GM12878 (cell line): ENCODE results near the gene P2RX1.

Source experiments
- POLR2AphosphoS5 ChIP-seq: IDR thresholded peaks from 2 replicates; pipeline ENCODE4 v1.6.1; 2011; ENCODE audit warnings: mild to moderate bottlenecking, low read length, inconsistent platforms
- RB1 ChIP-seq: fragments of 450-650 bp; formaldehyde crosslinking; IDR thresholded peaks from 2 replicates; pipeline ENCODE4 v1.6.1; 2017; ENCODE audit warnings: mild to moderate bottlenecking, borderline replicate concordance
- TF ChIP-seq, protein P1 (sequence below): fragments of 450-650 bp; formaldehyde crosslinking; IDR thresholded peaks from 2 replicates; pipeline ENCODE4 v1.5.0; 2022; ENCODE audit warnings: mild to moderate bottlenecking, missing genetic modification characterization

DNA sequence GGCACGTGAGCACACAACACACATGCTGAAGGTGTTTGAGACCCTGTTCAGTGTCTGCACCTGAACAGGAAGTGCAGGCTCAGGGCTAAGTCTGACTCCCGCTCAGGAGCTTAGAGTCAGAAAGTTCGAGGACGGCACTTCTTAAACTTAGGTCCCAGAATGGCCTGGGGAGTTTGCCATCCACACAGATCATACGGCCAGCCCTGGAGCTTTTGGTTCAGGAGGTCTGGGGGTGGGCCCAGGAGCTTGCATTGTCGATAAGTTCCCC, 19.4 kb downstream of the P2RX1 start:
- no peak for TF ChIP-seq RB1
- no peak for TF ChIP-seq POLR2AphosphoS5
- TF ChIP-seq, protein P1, sequence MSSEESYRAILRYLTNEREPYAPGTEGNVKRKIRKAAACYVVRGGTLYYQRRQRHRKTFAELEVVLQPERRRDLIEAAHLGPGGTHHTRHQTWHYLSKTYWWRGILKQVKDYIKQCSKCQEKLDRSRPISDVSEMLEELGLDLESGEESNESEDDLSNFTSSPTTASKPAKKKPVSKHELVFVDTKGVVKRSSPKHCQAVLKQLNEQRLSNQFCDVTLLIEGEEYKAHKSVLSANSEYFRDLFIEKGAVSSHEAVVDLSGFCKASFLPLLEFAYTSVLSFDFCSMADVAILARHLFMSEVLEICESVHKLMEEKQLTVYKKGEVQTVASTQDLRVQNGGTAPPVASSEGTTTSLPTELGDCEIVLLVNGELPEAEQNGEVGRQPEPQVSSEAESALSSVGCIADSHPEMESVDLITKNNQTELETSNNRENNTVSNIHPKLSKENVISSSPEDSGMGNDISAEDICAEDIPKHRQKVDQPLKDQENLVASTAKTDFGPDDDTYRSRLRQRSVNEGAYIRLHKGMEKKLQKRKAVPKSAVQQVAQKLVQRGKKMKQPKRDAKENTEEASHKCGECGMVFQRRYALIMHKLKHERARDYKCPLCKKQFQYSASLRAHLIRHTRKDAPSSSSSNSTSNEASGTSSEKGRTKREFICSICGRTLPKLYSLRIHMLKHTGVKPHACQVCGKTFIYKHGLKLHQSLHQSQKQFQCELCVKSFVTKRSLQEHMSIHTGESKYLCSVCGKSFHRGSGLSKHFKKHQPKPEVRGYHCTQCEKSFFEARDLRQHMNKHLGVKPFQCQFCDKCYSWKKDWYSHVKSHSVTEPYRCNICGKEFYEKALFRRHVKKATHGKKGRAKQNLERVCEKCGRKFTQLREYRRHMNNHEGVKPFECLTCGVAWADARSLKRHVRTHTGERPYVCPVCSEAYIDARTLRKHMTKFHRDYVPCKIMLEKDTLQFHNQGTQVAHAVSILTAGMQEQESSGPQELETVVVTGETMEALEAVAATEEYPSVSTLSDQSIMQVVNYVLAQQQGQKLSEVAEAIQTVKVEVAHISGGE (CRISPR knock-in tag), result no peak
